ENCODE results near the gene PTPN2. TPM values are rescaled to one million over a fixed set of nuclear protein-coding genes. Genes with fewer than 3 reads are reported as not detected.
A peak's percentile ranks its signal among the peaks of the same experiment; 100 is the strongest.

PTPN2 gene
- total RNA-seq, 1 donor from 2014 or later, result 25.9 TPM

GRCh38 chr18:12747530-12748315 lies 136.3 kb downstream of the PTPN2 start:
- Histone ChIP-seq H3K27me3 (ENCODE audit: insufficient read depth, low read length) (no peaks in the 10 kb centered on the region), H4K20me1 (ENCODE audit: insufficient read depth, low read length) (no peaks in the 10 kb centered on the region), H3K9ac (ENCODE audit: low read length) (no peak overlapping the region), H3K4me2 (ENCODE audit: low read length) (no peak overlapping the region), H3K27ac (ENCODE audit: low read depth, low read length) (no peak overlapping the region), H3K36me3 (ENCODE audit: insufficient read depth, low read length) (no peaks in the 10 kb centered on the region), H3K4me1 (ENCODE audit: insufficient read depth, low read length) (no peaks in the 10 kb centered on the region), H3K9me3 (ENCODE audit: insufficient read depth, low read depth, low read length) (no peaks in the 10 kb centered on the region), H3K4me3 (ENCODE audit: insufficient read depth, low read depth, low read length) (no peak overlapping the region), H2AFZ (ENCODE audit: low read depth, low read length) (no peak overlapping the region), H3K79me2 (ENCODE audit: insufficient read depth, low read length) (no peaks in the 10 kb centered on the region)
- no peaks in the 10 kb centered on the region for H3K27me3 Mint-ChIP-seq (ENCODE audit: low read depth, unreplicated experiment)
- peaks cover 2% of the 10 kb centered on the region for H3K9me3 Mint-ChIP-seq (ENCODE audit: unreplicated experiment)
- H3K4me1 Mint-ChIP-seq (ENCODE audit: low read depth, unreplicated experiment), result peaks cover 19% of the 10 kb centered on the region
- H3K27ac Mint-ChIP-seq (ENCODE audit: unreplicated experiment), result peak overlapping the region; percentile 56
- H3K4me3 Mint-ChIP-seq (ENCODE audit: unreplicated experiment), result no peak overlapping the region
- peak; percentile 42 for DNase-seq (ENCODE audit: low read depth)
- TF ChIP-seq EZH2 (IDR thresholded peaks at IDR 0.05; ENCODE audit: insufficient read depth, low read length) (no peak), CTCF (IDR thresholded peaks at IDR 0.05; ENCODE audit: insufficient read depth, low read depth, low read length) (no peak)
- FAIRE-seq, result no peak
- no peaks in the 10 kb centered on the region for H3K36me3 Mint-ChIP-seq (ENCODE audit: low read depth, unreplicated experiment)

GRCh38 chr18:12745095-12745795 lies 138.8 kb downstream of the PTPN2 start:
- Histone ChIP-seq H3K4me3 (ENCODE audit: insufficient read depth, low read depth, low read length) (no peak overlapping the region), H4K20me1 (ENCODE audit: insufficient read depth, low read length) (no peaks in the 10 kb centered on the region), H3K9ac (ENCODE audit: low read length) (no peak overlapping the region), H3K79me2 (ENCODE audit: insufficient read depth, low read length) (no peaks in the 10 kb centered on the region), H3K36me3 (ENCODE audit: insufficient read depth, low read length) (no peaks in the 10 kb centered on the region), H3K4me2 (ENCODE audit: low read length) (no peak overlapping the region), H3K27me3 (ENCODE audit: insufficient read depth, low read length) (no peaks in the 10 kb centered on the region), H3K4me1 (ENCODE audit: insufficient read depth, low read length) (peaks cover 6% of the 10 kb centered on the region), H3K9me3 (ENCODE audit: insufficient read depth, low read depth, low read length) (no peaks in the 10 kb centered on the region), H3K27ac (ENCODE audit: low read depth, low read length) (no peak overlapping the region), H2AFZ (ENCODE audit: low read depth, low read length) (no peak overlapping the region)
- FAIRE-seq (no peak), DNase-seq (ENCODE audit: low read depth) (no peak)
- Mint-ChIP-seq H3K4me3 (ENCODE audit: unreplicated experiment) (no peak overlapping the region), H3K27ac (ENCODE audit: unreplicated experiment) (no peak overlapping the region), H3K9me3 (ENCODE audit: unreplicated experiment) (peaks cover 3% of the 10 kb centered on the region), H3K36me3 (ENCODE audit: low read depth, unreplicated experiment) (no peaks in the 10 kb centered on the region), H3K4me1 (ENCODE audit: low read depth, unreplicated experiment) (peaks cover 15% of the 10 kb centered on the region), H3K27me3 (ENCODE audit: low read depth, unreplicated experiment) (no peaks in the 10 kb centered on the region)
- no peak for TF ChIP-seq EZH2 (IDR thresholded peaks at IDR 0.05; ENCODE audit: insufficient read depth, low read length)

- no peak overlapping the region for H2AFZ ChIP-seq (ENCODE audit: low read depth, low read length)
- no peak overlapping the region for H3K4me2 ChIP-seq (ENCODE audit: low read length)
- H3K4me1 Mint-ChIP-seq (ENCODE audit: low read depth, unreplicated experiment), result peaks cover 7% of the 10 kb centered on the region
- H3K27ac ChIP-seq (ENCODE audit: low read depth, low read length), result no peak overlapping the region
- H3K9me3 Mint-ChIP-seq (ENCODE audit: unreplicated experiment), result peaks cover 2% of the 10 kb centered on the region
- no peak overlapping the region for H3K4me3 Mint-ChIP-seq (ENCODE audit: unreplicated experiment)
- no peaks in the 10 kb centered on the region for H3K79me2 ChIP-seq (ENCODE audit: insufficient read depth, low read length)
- no peak overlapping the region for H3K4me3 ChIP-seq (ENCODE audit: insufficient read depth, low read depth, low read length)
- DNase-seq (ENCODE audit: low read depth) (peak; percentile 50), FAIRE-seq (no peak)
- no peaks in the 10 kb centered on the region for H4K20me1 ChIP-seq (ENCODE audit: insufficient read depth, low read length)
- no peak overlapping the region for H3K9ac ChIP-seq (ENCODE audit: low read length)
- H3K36me3 ChIP-seq (ENCODE audit: insufficient read depth, low read length), result no peaks in the 10 kb centered on the region
- no peak overlapping the region for H3K27ac Mint-ChIP-seq (ENCODE audit: unreplicated experiment)
- TF ChIP-seq CTCF (IDR thresholded peaks at IDR 0.05; ENCODE audit: insufficient read depth, low read depth, low read length), result peak; percentile 62
- TF ChIP-seq EZH2 (IDR thresholded peaks at IDR 0.05; ENCODE audit: insufficient read depth, low read length), result no peak
- no peaks in the 10 kb centered on the region for H3K9me3 ChIP-seq (ENCODE audit: insufficient read depth, low read depth, low read length)
- H3K27me3 ChIP-seq (ENCODE audit: insufficient read depth, low read length), result no peaks in the 10 kb centered on the region
- H3K36me3 Mint-ChIP-seq (ENCODE audit: low read depth, unreplicated experiment), result no peaks in the 10 kb centered on the region
- peaks cover 6% of the 10 kb centered on the region for H3K4me1 ChIP-seq (ENCODE audit: insufficient read depth, low read length)
- H3K27me3 Mint-ChIP-seq (ENCODE audit: low read depth, unreplicated experiment), result no peaks in the 10 kb centered on the region
These were observed 139.9 kb downstream of the PTPN2 start for GRCh38 chr18:12744103-12744502.

Data from astrocyte (in vitro differentiated cells and primary cell).